Measurements from ENCODE around the gene IL6R.
"Not testable (repeated sequence)": the region's sequence is repeated elsewhere in the genome, so short reads cannot be mapped to it uniquely, and the experiment has no call there.

IL6R gene

DNA sequence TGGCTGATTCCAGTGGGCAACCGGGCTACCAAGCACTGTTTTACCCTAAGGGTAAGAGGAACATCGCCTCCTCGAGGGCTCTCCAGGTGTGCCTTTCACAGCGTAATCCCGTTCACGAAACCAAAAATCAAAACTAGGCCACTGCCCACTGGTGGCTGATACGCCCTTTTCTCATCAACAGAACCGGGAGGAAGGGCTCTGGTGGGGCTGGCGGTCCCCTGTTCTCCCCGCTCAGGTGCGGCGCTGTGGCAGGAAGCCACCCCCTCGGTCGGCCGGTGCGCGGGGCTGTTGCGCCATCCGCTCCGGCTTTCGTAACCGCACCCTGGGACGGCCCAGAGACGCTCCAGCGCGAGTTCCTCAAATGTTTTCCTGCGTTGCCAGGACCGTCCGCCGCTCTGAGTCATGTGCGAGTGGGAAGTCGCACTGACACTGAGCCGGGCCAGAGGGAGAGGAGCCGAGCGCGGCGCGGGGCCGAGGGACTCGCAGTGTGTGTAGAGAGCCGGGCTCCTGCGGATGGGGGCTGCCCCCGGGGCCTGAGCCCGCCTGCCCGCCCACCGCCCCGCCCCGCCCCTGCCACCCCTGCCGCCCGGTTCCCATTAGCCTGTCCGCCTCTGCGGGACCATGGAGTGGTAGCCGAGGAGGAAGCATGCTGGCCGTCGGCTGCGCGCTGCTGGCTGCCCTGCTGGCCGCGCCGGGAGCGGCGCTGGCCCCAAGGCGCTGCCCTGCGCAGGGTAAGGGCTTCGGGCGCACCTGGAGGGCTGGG is at the start of gene IL6R:
Gene IL6R (plus strand): TSS at position 360 of the 763 bp plus-strand sequence. CDS start 287 bp downstream, at position 647.
- peak in 47 of 56 donors; percentile 22 to 93 (median 57) for DNase-seq

DNA sequence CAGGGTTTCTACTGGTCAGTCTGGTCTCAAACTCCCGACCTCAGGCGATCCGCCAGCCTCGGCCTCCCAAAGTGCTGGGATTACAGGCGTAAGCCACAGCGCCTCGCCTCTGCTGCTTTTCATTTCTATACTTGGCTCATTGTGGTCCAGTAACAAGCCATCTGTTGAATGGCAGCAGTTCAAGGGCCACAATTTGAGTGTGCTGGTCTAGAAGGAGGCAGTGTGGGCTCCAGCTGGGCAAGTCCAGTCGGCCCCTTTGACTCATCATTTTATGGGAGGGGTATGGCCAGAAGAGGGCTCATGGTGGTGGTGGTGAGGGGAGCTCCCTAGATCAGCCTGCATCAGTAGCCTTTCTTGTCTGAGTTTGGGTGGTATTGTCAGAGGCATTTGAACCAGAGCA is 46.6 kb upstream of the IL6R start:
- no peak for DNase-seq

DNA sequence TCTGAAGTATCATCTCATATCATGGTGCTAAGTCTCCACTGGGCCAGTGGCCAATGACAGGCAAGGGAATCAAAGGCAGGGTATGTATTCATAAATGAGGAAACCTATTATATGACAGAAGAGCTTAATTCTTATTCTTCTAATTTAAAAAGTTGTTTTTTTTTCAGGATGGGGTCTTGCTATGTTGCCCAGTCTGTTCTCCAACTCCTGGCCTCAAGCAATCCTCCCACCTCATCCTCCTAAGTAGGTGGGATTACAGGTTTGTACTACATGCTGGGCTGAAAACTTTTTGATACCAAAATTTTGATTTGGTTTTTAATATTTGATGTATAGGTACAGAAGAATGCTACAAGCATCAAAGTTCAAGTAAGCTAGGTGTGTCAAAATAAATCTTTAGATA is 44.9 kb upstream of the IL6R start:
- no peak for DNase-seq

DNA sequence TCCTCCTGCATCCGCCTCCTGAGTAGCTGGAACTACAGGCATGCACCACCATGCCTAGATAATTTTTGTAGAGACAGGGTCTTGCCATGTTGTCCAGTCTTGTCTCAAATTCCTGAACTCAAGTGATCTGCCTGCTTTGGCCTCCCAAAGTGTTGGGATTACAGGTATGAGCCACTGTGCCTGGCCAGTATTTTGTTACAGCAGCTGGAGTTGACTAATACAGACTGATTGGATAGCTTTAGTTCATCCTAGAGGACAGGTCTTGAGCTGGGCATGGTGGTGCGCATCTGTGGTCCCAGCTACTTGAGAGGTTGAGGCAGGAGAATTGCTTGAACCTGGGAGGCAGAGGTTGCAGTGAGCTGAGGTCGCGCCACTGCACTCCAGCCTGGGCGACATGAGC is 44.3 kb upstream of the IL6R start:
- DNase-seq = not testable (repeated sequence)

DNA sequence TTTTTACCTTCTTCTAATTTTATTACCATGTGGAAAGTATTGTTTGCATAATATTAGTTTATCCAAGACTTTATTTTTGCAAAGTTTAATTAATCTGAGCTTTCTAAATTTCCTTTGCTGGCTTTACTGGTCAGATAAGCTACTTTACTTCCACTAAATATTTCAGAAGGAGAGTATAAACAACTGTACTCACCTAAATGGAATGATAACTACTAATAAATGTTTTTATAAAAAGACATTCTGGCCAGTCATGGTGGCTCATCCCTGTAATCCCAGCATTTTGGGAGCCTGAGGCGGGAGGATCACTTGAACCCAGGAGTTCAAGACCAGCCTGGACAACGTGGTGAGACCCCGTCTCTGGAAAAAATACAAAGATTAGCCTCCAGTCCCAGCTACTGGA is 43.8 kb upstream of the IL6R start:
- DNase-seq = no peak

DNA sequence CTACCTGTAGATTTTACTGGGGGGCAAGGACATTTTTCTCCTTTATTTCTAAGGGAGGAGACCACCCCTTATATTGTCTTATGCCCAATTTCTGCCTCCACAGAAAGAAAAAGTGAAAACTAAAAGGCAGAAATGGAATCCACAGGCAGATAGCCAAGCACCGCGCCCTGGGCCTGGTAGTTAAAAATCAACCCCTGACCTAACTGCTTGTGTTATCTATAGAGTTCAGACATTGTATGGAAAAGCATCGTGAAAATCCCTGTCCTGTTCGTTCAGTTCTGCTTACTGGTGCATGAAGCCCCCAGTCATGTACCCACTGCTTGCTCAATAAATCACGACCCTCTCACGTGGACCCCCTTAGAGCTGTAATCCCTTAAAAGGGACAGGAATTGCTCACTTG is 33.7 kb upstream of the IL6R start:
- no peak for DNase-seq

DNA sequence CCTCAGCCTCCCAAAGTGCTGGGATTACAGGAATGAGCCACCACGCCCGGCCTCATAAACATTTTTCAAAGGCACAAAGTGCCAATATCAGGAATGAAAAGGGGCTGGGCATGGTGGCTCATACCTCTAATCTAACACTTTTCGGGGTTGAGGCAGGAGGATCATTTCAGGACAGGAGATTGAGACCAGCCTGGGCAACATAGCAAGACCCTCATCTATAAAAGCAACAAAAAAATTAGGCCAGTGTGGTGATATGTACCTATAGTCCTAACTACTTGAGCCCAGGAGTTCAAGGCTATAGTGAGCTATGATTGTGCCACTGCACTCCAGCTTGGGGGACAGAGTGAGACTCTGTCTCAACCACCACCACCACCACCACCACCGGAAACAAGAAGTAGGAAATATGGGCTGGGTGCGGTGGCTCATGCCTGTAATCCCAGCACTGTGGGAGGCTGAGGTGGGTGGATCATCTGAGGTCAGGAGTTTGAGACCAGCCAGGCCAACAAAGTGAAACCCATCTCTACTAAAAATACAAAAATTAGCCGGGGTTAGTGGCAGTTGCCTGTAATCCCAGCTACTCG is 31.3 kb upstream of the IL6R start:
- DNase-seq = not testable (repeated sequence)

DNA sequence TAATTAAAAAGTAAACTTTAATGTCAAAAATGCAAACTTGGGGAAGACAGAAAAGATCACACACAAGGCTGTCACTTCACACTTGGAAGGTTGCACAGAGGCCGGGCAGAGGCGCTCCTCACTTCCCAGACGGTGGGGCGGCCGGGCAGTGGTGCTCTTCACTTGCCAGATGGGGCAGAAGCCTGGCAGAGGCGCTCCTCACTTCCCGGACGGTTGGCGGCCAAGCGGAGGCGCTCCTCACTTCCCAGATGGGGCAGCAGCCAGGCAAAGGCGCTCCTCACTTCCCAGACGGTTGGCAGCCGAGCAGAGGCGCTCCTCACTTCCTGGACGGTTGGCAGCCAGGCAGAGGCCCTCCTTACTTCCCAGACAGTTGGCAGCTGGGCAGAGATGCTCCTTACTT is 25.8 kb upstream of the IL6R start:
- DNase-seq = no peak

DNA sequence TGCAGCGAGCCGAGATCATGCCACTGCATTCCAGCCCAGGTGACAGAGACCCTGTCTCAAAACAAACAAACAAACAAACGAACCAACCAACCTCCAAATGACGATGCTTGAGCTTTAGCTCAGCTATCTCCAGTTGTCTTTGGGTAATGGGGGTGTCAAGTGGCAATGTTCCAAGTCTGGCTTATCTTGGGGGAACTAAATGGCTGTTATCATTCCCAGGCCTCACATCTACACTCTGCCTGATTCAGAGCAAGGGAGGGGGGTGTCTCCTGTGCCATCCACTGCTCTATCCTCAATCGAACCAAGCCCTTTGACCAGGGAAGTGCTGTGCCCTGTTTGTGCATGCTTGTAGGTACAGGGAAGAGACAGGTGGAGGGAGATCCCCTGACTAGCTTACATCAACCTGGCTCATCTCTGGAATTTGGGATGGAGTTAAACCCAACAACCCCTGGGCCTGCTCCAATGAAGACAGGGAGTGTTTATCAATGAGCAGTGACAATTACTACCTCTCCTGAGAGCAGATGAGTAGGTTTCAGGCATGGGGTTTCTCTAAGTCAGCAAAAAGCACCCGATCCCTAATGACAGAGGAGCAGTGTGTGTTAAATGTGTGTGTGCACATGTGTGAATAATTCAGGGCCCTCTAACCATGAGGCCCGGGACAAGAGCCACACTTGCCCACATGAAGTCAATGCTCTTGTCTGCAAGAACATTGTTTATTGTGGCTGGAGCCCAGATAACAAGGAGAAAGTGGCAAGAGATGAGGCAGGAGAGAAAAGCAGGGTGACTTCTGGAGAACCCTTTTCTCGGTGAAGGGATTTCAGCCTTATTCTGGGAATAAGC is 20.3 kb upstream of the IL6R start:
- DNase-seq = no peak

DNA sequence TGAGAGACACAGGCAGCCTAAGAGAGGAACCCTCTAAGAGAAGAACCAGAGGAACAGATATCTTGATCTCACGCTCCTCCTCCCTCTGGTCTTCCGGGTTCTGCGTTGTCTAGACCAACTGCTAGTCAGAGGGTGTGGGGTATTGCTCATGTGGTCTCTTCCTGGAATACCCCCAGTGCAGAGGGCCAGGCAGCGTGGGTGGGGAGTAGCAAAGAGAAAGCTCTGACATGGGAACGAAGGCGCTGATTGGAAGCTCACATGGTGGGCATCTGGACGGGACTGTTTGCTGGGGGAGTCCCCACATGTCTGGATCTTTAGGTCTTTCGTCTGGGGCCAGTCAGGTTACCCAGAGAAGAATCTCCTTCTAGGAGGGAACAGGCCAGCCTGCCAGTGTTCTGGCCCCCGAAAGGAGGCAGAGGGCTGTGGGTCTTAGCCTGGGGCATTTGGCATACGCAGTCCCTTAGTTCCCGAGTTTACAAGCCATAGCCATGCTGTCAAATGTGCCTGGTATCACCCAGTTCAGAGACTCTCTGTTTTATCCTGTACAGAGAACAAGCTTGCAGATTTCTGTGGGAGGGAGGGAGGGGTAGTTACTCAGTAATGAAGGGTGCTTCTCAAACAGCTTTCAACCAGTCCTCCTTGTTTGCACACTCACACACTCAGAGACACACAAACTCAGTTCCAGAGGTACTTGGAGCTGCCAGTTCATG is 18.3 kb upstream of the IL6R start:
- no peak for DNase-seq

DNA sequence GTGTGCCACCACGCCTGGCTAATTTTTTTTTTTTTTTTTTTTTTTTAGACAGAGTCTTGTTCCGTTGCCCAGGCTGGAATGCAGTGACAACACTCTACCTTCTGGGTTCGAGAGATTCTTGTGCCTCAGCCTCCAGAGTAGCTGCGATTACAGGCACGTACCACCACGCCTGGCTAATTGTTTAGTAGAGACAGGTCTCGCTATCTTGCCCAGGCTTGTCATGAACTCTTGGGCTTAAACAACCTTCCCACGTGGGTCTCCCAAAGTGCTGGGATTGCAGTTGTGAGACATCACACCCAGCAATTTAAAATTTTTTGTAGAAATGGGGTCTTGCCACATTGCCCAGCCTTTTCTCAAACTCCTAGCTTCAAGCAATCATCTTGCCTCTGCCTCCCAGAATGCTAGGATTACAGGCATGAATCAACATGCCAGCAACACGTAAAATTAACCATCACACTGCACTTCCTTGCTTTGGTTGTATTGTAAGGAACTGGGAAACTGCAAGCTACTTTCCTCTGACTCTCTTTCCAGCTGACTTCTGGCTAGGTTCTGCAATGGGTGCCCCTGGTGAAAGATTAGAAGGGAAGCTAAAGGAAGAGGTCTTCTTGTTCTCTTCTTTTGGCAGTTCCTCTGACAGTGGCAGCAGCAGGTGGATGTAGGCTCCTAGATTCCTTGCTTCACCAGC is 13.9 kb upstream of the IL6R start:
- no peak for DNase-seq

DNA sequence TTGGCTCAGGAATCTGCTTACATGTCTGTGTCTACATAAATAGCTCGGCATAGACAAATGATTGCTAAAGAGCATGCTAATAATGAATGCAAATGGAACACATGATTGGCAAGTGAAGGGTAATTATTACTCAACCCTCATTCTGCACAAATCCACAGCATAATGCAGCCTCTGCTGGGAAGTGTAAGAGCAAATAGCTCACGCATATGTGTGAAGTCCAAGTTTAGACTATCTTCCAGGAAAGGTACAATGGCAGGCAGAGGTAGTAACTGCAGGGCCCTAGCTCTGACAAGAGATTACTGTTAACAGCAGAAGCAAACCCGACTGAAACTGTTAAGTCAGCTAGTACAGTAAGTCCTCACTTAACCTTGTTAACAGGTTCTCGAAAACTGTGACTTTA is 7.0 kb upstream of the IL6R start:
- DNase-seq = no peak

DNA sequence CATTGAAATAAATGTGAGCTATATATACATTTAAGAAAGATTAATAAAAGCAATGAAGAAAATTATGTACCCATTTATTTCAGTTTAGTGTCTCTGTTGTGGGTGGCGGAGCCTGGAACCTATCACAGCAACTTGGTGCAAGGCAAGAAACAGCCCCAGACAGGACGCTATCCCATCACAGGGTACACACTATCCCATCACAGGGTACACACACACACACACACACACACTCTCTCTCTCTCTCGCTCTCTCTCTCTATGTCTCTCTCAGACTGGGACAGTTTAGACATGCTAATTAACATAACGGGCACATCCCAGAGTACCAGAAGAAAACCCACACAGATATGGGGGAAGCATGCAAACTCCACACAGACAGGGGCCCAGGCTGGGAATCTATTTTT is 6.5 kb upstream of the IL6R start:
- no peak for DNase-seq

DNA sequence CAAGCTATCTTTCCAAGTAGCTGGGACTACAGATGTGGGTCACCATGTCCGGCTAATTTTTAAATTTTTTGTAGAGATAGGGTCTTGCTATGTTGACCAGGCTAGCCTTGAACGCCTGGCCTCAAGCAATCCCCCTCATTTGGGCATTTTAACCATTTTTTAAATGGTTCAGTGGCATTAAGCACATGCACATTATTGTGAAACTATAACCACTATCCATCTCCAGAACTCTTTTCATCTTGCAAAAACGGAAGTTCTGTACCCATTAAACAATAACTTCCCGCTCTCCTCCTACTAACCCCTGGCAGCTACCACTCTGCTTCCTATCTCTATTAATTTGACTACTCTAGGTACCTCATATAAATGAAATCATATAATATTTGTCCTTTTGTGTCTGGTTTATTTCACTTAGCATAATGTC is 4.8 kb upstream of the IL6R start:
- no peak for DNase-seq

DNA sequence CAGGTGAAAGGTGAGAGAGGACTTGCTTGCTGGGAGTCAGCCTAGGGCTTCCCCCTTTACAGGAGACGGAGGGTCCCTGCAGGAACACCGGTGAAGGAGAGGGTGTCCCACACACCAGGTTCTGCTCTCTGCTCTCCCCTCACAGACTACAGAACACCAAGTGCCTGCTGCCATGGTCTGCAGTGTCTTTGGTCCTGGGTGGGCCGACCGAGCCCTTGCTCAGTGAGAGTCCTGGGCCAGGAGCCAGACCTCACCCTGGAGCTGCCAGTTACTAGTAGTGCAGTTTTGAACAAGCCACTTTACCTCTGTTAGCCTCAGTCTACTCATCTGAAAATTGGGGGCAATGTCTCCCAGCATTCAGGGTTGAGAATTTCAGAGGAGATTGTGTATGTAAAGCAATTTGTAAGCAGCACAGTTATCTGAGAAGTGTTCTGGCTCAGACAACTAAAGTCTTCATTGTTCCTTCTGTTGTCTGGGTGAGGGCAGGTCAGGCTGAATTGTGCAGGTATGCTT is 2.7 kb upstream of the IL6R start:
- no peak for DNase-seq

DNA sequence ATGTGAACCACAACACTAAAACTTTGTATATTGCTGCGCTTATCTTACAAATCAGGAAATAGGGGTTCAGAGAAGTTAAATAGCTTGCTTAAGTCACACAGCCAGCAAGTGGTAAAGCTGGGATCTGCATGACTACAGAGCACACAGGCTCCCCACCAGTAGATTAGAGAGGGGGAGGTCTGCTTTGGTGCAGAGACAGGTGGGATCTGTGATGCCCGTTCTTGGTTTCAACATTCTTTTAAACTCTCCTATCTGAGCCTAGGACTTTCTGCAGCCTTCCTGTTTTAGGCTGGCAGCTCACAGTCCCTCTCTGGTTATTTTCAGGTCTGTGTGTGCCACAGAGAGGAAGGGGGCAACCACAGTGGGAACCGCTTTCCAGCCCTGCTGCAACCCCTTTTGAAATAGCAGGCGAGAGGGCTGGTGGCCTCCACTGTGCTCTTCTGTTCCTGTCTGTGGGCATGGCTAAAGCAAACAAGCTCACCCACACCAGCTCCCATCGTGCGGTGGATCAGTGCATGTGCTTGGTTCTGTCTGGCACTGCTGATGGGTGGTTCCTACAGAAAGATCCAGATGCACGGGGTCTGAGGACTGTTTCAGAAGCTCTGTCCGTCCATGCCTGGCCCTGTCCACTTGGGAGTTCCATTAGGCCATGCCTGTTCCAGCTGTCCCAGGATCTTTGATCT is 1.7 kb upstream of the IL6R start:
- peak in 4 of 56 donors; percentile 11 to 31 (median 21) for DNase-seq

DNA sequence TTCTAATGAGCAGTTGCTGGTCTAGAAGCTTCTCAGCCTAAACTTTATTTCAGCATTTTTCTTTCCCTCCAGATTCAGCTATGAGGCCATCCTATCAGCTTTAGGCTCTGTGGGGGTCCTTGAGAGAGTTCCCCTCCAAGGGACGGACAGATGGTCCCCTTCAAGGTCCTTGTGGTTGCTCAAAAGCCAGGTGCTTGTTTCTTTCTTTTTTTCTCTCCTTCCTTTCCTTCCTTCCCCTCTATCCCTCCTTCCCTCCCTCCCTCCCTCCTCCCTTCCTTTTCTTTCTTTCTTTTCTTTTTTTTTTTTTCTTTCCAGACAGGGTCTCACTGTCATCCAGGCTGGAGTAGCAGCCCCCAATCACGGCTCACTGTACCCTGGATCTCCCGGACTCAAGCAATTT is 1.2 kb upstream of the IL6R start:
- DNase-seq = no peak

DNA sequence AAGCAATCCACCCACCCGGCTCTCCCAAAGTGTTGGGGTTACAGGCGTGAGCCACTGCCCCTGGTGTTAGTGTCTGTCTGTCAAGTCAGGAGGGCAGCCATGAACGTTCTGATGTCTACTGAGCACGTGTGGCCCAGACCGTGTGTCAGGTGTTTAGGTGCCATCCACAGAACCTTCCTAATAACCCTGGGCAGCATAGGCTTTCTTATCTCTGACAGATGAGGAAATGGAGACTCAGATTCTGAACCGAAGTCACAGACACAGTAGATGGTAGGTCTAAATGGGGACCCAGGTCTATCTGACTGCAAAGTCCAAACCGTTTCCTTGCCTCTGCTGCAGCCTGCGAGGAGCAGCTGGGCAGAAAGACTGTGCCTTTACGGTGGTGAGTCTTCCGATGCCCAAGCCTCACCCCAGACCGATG is 622 bp upstream of the IL6R start:
- no peak for DNase-seq

DNA sequence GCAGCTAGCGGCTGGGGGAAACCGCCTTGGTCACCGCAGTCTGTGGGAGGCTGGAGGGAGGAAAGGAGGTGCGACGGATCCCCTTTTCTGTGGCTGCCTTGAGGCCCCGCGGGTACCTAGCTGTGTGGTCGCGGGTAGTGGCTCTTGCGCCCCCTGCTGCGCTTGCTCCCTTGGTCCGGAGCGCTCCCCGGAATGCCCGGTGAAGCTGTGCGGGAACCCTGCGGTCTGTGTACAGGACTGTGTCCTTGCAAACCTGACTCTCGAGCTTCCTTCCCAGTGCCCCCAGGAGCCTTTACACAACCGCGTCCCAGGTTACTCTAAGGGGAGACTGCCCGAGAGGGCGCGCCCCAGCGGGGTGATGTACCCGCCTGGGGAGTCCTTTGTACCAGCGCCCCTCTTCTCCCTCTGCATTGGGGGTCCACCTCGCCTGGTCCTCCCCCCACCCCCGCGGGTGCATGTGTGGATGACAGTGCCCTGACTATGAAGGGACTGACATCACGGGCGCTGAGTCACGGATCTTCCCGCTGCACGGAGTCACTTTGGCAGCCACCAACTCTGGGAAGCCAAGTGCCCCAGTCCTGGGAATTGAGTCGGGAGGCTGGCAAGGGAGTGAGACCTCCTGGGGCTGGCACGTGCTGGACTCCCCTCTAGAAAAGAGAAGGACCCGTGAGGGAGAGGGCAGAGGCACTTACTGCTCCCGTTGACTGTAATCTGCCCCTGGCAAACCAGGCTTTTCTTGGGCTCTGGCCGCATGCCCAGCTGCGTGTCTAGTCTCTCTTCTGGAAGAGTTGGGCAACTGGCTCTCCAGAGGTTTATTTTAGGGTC is 816 bp downstream of the IL6R start:
- peak in 49 of 56 donors; percentile 32 to 91 (median 65) for DNase-seq

All from nucleus accumbens (tissue), 56 donors.